Lower leg skin (tissue), 3 donors: Measurements from ENCODE around the gene MALSU1.

Experiments used
- CTCF ChIP-seq, 3 donors: fragments of 450-650 bp; IDR thresholded peaks; one replicate each; pipeline ENCODE4 v1.5.1; 2016; ENCODE audit warnings: antibody characterized with exemption in 3 of 3, mild to moderate bottlenecking in 3 of 3, moderate library complexity in 2 of 3
- POLR2A ChIP-seq, 2 donors: fragments of 450-650 bp; IDR thresholded peaks; one replicate each; pipeline ENCODE4 v1.6.1; 2016 to 2017; ENCODE audit warnings: antibody characterized with exemption in 2 of 2, mild to moderate bottlenecking in 1 of 2, moderate library complexity in 1 of 2

DNA sequence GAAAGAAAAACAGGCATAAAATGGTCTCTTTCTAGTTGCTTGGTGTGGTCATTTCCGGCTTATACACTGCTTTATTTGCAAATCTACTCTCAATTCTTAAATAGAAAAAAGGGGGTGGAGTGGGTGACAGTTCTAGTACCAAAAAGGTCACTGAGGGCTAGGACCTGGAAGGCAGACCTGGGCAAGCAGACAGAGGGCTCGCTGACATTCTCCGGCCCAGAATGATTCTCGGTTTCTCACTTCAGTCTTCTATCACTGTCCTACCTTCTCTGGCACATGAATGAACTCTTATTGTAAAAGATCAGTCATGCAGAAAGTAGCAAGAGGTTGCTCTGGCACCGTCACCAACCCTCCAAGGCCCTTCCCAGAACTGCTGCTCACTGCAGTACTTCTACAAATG, 54.0 kb downstream of the MALSU1 start:
- TF ChIP-seq POLR2A (IDR thresholded peaks at IDR 0.05) (no peak), CTCF (IDR thresholded peaks at IDR 0.05) (no peak)
